ENCODE measurements around the gene UNC5A.

- TF ChIP-seq CTCF (IDR thresholded peaks at IDR 0.05) (no peak), POLR2A (IDR thresholded peaks at IDR 0.05) (no peak)
Measured at GRCh38 chr5:176800024-176800423, 10.3 kb upstream of the UNC5A start.

Data from uterus (tissue), 2 donors.